HEK293T (cell line): ENCODE measurements around the gene GBGT1.
"Not testable (repeated sequence)": the region's sequence is repeated elsewhere in the genome, so short reads cannot be mapped to it uniquely, and the experiment has no call there.

Source experiments
- CTCF ChIA-PET: fragments of 350-600 bp; formaldehyde crosslinking; extraction: SDS; loops from one replicate; lab custom pipeline; 2021; ENCODE audit warnings: antibody characterized with exemption, inconsistent platforms; lab: Yijun Ruan, JAX
- POLR2A ChIA-PET: fragments of 350-600 bp; formaldehyde crosslinking; extraction: SDS; loops from one replicate; lab custom pipeline; 2020; ENCODE audit warnings: antibody characterized with exemption, inconsistent platforms; lab: Yijun Ruan, JAX
- DNase-seq: peaks from one replicate; pipeline ENCODE4 v3.0.0; 2012; ENCODE audit warnings: mixed read lengths; ENCODE audit errors: extremely low spot score
- ARNT ChIP-seq: fragments of 450-650 bp; IDR thresholded peaks from 2 replicates; pipeline ENCODE4 v1.6.1; 2017; ENCODE audit warnings: mild to moderate bottlenecking
- BHLHE40 ChIP-seq: fragments of 450-650 bp; IDR thresholded peaks from 2 replicates; pipeline ENCODE4 v1.6.1; 2016; ENCODE audit warnings: mild to moderate bottlenecking, moderate library complexity, borderline replicate concordance
- CTBP1 ChIP-seq: fragments of 450-650 bp; IDR thresholded peaks from 2 replicates; pipeline ENCODE4 v1.6.1; 2016; ENCODE audit warnings: borderline replicate concordance
- ELF4 ChIP-seq: fragments of 450-650 bp; IDR thresholded peaks from 2 replicates; pipeline ENCODE4 v1.6.1; 2017; ENCODE audit warnings: antibody characterized with exemption
- FOXA1 ChIP-seq: fragments of 450-650 bp; IDR thresholded peaks from 2 replicates; pipeline ENCODE4 v1.6.1; 2016; ENCODE audit warnings: mild to moderate bottlenecking
- FOXK2 ChIP-seq: fragments of 450-650 bp; IDR thresholded peaks from 2 replicates; pipeline ENCODE4 v1.6.1; 2016; ENCODE audit warnings: mild to moderate bottlenecking
- FOXM1 ChIP-seq: fragments of 450-650 bp; IDR thresholded peaks from 2 replicates; pipeline ENCODE4 v1.6.1; 2017; ENCODE audit warnings: mild to moderate bottlenecking, borderline replicate concordance
- HDGF ChIP-seq: fragments of 450-650 bp; IDR thresholded peaks from 2 replicates; pipeline ENCODE4 v1.6.1; 2017; ENCODE audit warnings: antibody characterized with exemption, borderline replicate concordance
- L3MBTL2 ChIP-seq: fragments of 450-650 bp; conservative IDR thresholded peaks from 2 replicates; pipeline ENCODE4 v1.6.1; 2016; ENCODE audit warnings: mild to moderate bottlenecking
- LEF1 ChIP-seq: fragments of 450-650 bp; IDR thresholded peaks from 2 replicates; pipeline ENCODE4 v1.6.1; 2017; ENCODE audit warnings: mild to moderate bottlenecking, borderline replicate concordance
- NFRKB ChIP-seq: fragments of 450-650 bp; IDR thresholded peaks from 2 replicates; pipeline ENCODE4 v1.6.1; 2016; ENCODE audit warnings: mild to moderate bottlenecking, moderate library complexity
- SP1 ChIP-seq: fragments of 450-650 bp; IDR thresholded peaks from 2 replicates; pipeline ENCODE4 v1.6.1; 2017
- SUZ12 ChIP-seq: fragments of 450-650 bp; IDR thresholded peaks from 2 replicates; pipeline ENCODE4 v1.6.1; 2016; ENCODE audit warnings: mild to moderate bottlenecking
- TARDBP ChIP-seq: fragments of 450-650 bp; IDR thresholded peaks from 2 replicates; pipeline ENCODE4 v1.6.1; 2016
- ZNF384 ChIP-seq: fragments of 450-650 bp; IDR thresholded peaks from 2 replicates; pipeline ENCODE4 v1.6.1; 2016
- TF ChIP-seq, protein P1 (sequence below): fragments of 450-650 bp; IDR thresholded peaks from 2 replicates; pipeline ENCODE4 v1.6.1; 2016

The GBGT1 gene

DNA sequence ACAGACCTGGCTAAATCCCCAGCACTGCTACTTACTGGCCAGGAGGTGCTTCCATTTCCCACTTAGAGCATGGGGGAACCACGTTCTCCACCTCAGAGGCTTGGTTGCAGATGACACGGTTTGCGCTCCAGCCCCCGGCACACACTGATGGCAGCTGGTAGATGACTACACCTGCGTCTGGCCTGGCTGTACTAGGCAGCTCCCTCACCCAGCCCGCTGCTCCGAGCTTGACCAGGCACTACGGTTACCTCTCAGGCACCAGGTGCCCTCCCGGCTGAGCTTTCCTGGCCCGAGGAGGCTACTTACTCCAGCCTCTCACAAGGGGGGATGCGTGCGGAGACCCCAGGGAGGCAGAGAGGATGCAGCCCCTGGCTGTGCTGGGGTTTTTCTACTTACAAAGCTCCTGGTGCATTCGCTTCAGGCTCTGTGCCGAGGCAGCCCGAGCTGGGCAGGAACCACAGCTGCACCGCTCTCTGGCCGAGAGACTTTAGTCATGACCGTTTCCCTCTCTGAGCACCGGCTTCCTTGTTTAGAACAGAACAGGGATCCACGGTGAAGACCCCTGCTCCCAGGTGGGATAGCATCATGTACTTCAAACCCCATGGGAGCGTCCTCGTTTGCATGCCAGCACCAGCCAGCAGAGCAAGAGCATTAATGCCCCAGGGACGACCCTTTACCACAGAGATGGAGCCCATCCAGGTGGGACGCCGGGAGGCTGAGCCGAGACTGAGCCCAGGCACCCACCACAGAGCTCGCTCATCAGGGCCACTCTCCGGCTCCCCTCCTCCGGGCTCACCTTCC, 7.6 kb upstream of the GBGT1 start:
- CTCF ChIA-PET, result no interaction called here
- DNase-seq, result no peak
- no peak for TF ChIP-seq SUZ12
- POLR2A ChIA-PET, result no interaction called here

DNA sequence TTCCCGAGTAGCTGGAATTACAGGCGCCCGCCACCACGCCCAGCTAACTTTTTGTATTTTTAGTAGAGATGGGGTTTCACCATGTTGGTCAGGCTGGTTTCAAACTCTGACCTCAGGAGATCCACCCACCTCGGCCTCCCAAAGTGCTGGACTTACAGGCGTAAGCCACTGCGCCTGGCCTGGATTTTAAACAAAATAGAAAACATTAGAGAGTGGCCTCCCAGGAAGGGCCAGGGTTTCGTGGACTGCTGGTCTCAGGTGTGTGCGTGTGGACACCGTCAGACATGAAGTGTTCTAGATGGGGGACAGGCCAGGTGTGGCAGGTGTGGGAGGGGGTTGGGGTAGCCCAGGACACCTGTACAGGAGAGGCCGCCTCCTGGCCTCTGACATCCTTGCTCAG, 7.0 kb upstream of the GBGT1 start:
- TF ChIP-seq ARNT, result no peak
- CTCF ChIA-PET, result interaction anchor here (0.6 kb wide), 1 partner anchor 46 kb away, joined by 3 read pairs; no protein-coding TSS in a partner anchor
- POLR2A ChIA-PET, result no interaction called here
- no peak for DNase-seq

DNA sequence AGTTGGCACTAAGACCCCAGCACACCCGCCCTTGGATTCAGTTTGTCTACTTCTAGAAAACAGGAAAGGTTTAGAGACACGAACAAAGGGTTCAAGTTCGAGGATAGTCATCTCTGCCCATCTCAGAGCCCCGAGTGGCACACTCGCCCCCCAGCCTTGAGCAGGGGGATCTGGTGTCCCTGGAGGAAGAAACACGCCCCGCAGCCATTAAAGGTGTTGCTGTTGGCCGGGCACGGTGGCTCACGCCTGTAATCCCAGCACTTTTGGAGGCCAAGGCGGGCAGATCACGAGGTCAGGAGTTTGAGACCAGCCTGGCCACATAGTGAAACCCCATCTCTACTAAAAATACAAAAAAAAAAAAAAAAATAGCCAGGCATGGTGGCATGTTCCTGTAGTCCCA, 6.0 kb upstream of the GBGT1 start:
- POLR2A ChIA-PET, DNase-seq, CTCF ChIA-PET: not testable (repeated sequence)

GRCh38 chr9:133169102-133169501, 5.4 kb upstream of the GBGT1 start:
- ChIA-PET POLR2A (no interaction called here), CTCF (no interaction called here)
- TF ChIP-seq ARNT (no peak), CTBP1 (no peak), LEF1 (no peak), FOXM1 (no peak), TARDBP (no peak), NFRKB (no peak)
- TF ChIP-seq, protein P1, sequence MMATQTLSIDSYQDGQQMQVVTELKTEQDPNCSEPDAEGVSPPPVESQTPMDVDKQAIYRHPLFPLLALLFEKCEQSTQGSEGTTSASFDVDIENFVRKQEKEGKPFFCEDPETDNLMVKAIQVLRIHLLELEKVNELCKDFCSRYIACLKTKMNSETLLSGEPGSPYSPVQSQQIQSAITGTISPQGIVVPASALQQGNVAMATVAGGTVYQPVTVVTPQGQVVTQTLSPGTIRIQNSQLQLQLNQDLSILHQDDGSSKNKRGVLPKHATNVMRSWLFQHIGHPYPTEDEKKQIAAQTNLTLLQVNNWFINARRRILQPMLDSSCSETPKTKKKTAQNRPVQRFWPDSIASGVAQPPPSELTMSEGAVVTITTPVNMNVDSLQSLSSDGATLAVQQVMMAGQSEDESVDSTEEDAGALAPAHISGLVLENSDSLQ, result no peak
- no peak for DNase-seq

DNA sequence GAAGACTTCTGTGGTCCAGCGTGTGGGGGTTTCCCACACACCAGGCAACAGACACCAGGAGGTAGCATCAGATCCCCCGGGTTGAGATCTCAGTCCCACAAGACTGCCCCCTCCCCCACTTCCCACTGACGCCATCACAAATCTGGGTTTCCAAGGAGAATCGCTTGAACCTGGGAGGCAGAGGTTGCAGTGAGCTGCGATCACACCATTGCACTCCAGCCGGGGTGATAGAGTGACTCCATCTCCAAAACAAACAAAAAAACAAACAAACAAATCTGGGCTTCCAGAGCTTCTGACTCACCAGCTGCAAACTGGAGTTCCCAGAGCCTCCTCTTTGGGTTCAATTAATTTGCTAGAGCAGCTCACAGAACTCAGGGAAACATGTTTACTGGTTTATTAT, 4.7 kb upstream of the GBGT1 start:
- CTCF ChIA-PET, result no interaction called here

GRCh38 chr9:133167769-133168168, 4.1 kb upstream of the GBGT1 start:
- TF ChIP-seq TARDBP (no peak), ZNF384 (no peak), CTBP1 (no peak), HDGF (no peak), FOXK2 (no peak)
- CTCF ChIA-PET, result no interaction called here
- POLR2A ChIA-PET, result interaction anchor here (2.0 kb wide), 1 partner anchor 18 kb away, joined by 6 read pairs; no protein-coding TSS in a partner anchor
- no peak for DNase-seq

More for the DNA sequence above, 4.7 kb upstream of the GBGT1 start:
- POLR2A ChIA-PET, result interaction anchor here (2.0 kb wide), 1 partner anchor 19 kb away, joined by 6 read pairs; no protein-coding TSS in a partner anchor
- TF ChIP-seq FOXA1 (no peak), ARNT (no peak), CTBP1 (no peak), NFRKB (no peak), BHLHE40 (no peak), L3MBTL2 (no peak), TARDBP (no peak), HDGF (no peak)
- DNase-seq, result no peak

DNA sequence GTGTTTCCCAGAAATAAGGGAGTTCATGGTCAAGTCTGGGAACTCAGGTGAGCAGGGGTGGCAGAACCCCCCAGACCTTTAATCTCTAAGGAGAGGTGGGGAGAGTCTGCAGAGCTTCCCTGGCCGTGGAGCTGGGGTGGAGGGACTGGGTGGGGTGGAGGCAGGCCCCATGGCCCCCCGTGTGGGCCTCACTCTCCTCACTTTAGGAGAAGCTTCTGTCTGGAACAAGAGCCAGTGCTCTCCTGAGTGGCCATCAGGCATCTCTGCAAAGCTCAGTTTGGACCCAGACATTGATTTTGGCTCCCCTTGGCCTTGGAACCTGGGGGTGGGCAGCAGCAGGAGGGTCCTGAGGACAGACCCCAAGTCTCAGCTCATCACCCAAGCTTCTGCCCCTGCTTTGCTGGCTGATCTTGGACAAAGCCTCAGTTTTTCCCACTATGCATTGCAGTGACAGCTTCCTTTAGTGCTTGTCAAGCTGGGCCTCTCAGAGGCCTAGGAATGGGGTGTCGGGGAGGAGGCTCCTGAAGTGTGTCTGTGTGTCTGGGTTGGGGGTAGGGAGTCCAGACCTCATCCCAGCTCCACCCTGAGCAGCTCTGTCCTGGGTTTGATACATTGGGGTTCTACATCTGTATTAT, 3.5 kb upstream of the GBGT1 start:
- CTCF ChIA-PET, result no interaction called here
- DNase-seq, result no peak
- TF ChIP-seq SP1, result no peak
- no peak for TF ChIP-seq FOXK2
- POLR2A ChIA-PET, result interaction anchor here (0.7 to 2.0 kb wide), 2 partner anchors 17 to 173 kb away, joined by 3 to 6 read pairs; no protein-coding TSS in a partner anchor

DNA sequence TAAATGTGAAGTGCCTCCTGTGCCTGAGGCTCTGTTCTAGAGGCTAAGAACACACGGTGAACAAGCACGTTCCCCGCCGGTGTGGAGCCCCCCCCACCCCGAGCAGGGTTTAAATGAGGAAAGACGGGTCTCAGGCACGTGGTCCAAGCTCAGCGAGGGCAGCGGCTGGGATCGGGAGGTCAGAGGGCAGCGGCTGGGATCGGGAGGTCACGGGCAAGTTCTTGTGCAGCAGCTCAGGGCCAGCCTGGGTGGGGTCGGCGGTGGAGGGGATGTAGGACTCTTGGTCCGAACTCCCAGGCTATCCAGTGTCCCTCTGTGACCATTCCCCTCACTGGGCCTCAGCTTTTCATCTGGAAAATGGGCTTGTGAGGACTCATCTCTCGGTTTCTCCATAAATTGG, 2.7 kb upstream of the GBGT1 start:
- TF ChIP-seq FOXK2 (no peak), HDGF (no peak), NFRKB (no peak), BHLHE40 (no peak), LEF1 (no peak), ZNF384 (no peak), ELF4 (no peak), FOXM1 (no peak), SUZ12 (no peak), ARNT (no peak)
- CTCF ChIA-PET, result no interaction called here
- POLR2A ChIA-PET, result no interaction called here
- DNase-seq, result no peak

GRCh38 chr9:133165452-133165730, 1.7 kb upstream of the GBGT1 start:
- no peak for TF ChIP-seq CTBP1
- TF ChIP-seq SUZ12, result no peak
- no peak for TF ChIP-seq SP1
- no peak for TF ChIP-seq L3MBTL2
- no peak for TF ChIP-seq FOXA1
- TF ChIP-seq HDGF, result no peak
- CTCF ChIA-PET, result no interaction called here

More at GRCh38 chr9:133165452-133165730, 1.7 kb upstream of the GBGT1 start:
- POLR2A ChIA-PET, result no interaction called here
- no peak for DNase-seq
